NB4 (cell line): ENCODE data around the gene KNL1.

ENCODE experiments used
- DNase-seq: peaks from one replicate; pipeline ENCODE4 v3.0.0; 2010; ENCODE audit warnings: low read depth
- H3K4me3 ChIP-seq: one replicate; pipeline ENCODE4 v1.5.1; 2011; ENCODE audit warnings: mild to moderate bottlenecking, low read depth, low read length, moderate library complexity
- MYC ChIP-seq: IDR thresholded peaks from 2 replicates; pipeline ENCODE4 v1.6.1; 2011; ENCODE audit warnings: low read depth, low read length
- POLR2A ChIP-seq: IDR thresholded peaks from 2 replicates; pipeline ENCODE4 v1.6.1; 2011; ENCODE audit warnings: mild to moderate bottlenecking; ENCODE audit not compliant: insufficient read length; ENCODE audit errors: extremely low read depth
- TF ChIP-seq, protein P1 (sequence below): IDR thresholded peaks from one replicate; pipeline ENCODE4 v1.5.1; 2012; ENCODE audit warnings: low read depth, low read length
- TF ChIP-seq, protein P2 (sequence below): IDR thresholded peaks from 2 replicates; pipeline ENCODE4 v1.6.1; 2011; ENCODE audit warnings: low read depth, low read length

Gene KNL1

DNA sequence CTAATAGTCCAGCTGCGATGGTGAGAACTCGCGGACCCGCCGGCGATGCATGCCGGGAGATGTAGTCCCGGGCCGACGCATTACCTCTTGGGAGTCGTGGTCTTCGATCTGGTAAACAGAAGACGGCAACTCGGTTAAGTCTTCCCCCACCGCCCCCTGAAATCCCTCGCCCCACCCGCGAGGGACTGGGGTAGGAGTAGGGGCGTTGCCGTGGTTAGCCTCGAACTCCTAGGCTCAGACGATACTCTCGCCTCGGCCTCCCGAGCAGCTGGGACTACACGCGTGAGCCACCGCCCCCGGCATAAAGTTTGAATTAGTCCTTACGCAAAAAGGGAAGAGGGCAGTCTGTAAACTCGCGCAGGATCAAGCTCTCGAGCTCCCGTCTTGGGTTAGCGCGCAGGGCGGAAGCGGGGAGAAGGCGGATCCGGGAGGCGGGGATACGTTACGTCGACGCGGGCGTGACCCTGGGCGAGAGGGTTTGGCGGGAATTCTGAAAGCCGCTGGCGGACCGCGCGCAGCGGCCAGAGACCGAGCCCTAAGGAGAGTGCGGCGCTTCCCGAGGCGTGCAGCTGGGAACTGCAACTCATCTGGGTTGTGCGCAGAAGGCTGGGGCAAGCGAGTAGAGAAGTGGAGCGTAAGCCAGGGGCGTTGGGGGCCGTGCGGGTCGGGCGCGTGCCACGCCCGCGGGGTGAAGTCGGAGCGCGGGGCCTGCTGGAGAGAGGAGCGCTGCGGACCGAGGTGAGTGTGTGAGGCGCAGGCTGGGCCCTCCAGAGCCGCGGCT is 100.8 kb downstream of the KNL1 start, which contains the start of gene RAD51:
Gene RAD51, plus strand, starts transcription at position 487 of the 781 bp plus-strand sequence. CDS start 3,585 bp downstream, outside the sequence.
- H3K4me3 ChIP-seq, result peak within 1 kb of the TSS; percentile 99
- peak; percentile 97 for DNase-seq
- TF ChIP-seq POLR2A, result peak; percentile 75
- TF ChIP-seq, protein P1, sequence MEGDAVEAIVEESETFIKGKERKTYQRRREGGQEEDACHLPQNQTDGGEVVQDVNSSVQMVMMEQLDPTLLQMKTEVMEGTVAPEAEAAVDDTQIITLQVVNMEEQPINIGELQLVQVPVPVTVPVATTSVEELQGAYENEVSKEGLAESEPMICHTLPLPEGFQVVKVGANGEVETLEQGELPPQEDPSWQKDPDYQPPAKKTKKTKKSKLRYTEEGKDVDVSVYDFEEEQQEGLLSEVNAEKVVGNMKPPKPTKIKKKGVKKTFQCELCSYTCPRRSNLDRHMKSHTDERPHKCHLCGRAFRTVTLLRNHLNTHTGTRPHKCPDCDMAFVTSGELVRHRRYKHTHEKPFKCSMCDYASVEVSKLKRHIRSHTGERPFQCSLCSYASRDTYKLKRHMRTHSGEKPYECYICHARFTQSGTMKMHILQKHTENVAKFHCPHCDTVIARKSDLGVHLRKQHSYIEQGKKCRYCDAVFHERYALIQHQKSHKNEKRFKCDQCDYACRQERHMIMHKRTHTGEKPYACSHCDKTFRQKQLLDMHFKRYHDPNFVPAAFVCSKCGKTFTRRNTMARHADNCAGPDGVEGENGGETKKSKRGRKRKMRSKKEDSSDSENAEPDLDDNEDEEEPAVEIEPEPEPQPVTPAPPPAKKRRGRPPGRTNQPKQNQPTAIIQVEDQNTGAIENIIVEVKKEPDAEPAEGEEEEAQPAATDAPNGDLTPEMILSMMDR, result no peak
- TF ChIP-seq, protein P2, sequence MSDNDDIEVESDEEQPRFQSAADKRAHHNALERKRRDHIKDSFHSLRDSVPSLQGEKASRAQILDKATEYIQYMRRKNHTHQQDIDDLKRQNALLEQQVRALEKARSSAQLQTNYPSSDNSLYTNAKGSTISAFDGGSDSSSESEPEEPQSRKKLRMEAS, result no peak; the same call in none of the 2 replicates
- peak; percentile 79; the same call in 1 of the 2 replicates for TF ChIP-seq MYC

DNA sequence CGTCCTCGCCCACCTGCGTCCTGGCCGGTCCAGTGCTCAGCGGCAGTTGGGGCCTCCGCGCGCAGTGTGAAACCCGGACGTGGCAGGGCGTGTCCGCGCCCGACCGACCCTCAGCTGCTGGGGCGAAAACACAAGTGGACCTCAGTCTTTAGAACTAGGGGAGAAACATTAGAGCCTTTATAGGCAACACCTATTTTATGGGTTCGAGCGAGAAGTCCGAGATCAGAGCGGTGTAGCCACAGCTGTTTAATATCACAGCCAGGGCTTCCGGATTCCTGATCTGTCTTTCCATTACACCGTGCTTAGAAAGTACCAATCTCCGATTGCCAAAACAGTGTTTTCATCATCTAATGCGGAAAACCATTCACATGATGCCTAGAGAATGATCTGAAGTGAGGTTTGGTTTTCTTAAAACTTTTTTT is 101.4 kb downstream of the KNL1 start:
- DNase-seq, result no peak
- TF ChIP-seq, protein P1, result no peak
- TF ChIP-seq POLR2A, result no peak
- TF ChIP-seq, protein P2, result no peak
- TF ChIP-seq MYC, result no peak
- peak overlapping the region; percentile 99 for H3K4me3 ChIP-seq

DNA sequence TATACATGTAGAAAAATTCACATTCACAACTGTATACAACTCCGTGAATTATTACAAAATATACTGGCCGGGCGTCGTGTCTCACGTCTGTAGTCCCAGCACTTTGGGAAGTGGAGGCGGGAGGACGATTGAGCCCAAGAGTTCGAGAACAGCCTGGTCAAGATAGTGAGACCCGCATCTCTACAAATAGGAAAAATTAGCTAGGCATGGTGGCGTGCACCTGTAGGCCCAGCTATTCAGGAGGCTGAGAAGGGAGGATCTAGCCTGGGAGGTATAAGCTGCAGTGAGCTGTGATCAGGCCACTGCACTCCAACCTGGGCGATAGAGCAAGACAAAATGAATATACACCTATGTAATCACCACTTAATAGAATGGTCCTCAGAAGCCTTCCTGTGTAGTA is 102.2 kb downstream of the KNL1 start:
- DNase-seq, result peak; percentile 11
- peak overlapping the region; percentile 99 for H3K4me3 ChIP-seq
- no peak for TF ChIP-seq MYC
- TF ChIP-seq, protein P2, result no peak
- TF ChIP-seq, protein P1, result no peak
- no peak for TF ChIP-seq POLR2A

DNA sequence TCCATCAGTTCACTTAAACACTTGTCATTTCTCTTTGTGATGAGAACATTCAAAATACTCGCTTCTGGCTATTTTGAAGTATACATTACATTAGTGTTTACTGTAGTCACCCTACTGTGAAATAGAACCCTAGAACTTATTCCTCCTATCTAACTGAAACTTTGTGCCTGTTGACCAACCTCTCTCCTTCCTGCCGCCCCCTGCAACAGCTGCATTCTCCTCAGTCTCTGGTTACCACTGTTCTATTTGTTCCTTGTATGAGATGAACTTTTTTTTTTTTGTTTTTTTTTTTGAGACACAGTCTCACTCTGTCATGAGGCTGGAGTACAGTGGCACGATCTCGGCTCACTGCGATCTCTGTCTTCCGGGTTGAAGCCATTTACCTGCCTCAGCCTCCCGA is 103.9 kb downstream of the KNL1 start:
- no peak overlapping the region for H3K4me3 ChIP-seq
- no peak for DNase-seq
- TF ChIP-seq, protein P1, result no peak
- TF ChIP-seq POLR2A, result no peak
- no peak for TF ChIP-seq MYC
- TF ChIP-seq, protein P2, result no peak

DNA sequence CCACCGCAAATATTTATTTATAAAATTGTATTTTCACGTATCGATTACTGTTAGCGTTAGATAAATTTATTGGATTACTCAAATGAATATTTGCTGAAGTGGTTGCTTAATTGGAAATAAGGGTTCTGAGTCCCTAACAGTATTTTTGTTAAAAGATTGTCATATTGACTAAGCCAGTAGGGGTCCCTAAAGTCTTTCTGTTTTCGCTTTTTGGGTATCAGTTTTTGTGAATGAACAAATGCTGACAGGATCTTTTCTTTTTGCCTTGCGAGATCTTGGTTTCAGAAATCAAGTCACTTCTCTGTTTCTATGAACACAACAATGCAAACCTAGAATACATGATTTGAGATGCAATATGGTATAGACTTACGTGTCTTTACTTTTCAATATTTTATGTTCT is 108.0 kb downstream of the KNL1 start:
- DNase-seq, result peak; percentile 36
- TF ChIP-seq MYC (no peak), POLR2A (no peak)
- TF ChIP-seq, protein P2, result no peak
- TF ChIP-seq, protein P1, result no peak
- H3K4me3 ChIP-seq, result no peak overlapping the region
